WERI-Rb-1 (cell line): ENCODE results near the gene FAM120C.

Experiments used
- DNase-seq: peaks from one replicate; pipeline ENCODE4 v3.0.0-alpha.2; 2020
- H3K27ac ChIP-seq: fragments of 250-450 bp; sonication (Bioruptor Pico); 2 replicates; pipeline ENCODE4 v1.5.1; 2020; ENCODE audit warnings: mild to moderate bottlenecking, moderate library complexity
- H3K27me3 ChIP-seq: fragments of 250-450 bp; sonication (Bioruptor Pico); 2 replicates; pipeline ENCODE4 v1.5.1; 2021; ENCODE audit warnings: mild to moderate bottlenecking, low read depth, moderate library complexity; ENCODE audit not compliant: insufficient read depth, severe bottlenecking
- H3K36me3 ChIP-seq: fragments of 250-450 bp; sonication (Bioruptor Pico); 2 replicates; pipeline ENCODE4 v1.5.1; 2020; ENCODE audit warnings: mild to moderate bottlenecking, moderate library complexity
- H3K4me3 ChIP-seq: 2 replicates; pipeline ENCODE4 v1.5.1; 2011; ENCODE audit warnings: low read depth, mild to moderate bottlenecking, control low read depth, low read length
- H3K9me3 ChIP-seq: fragments of 250-450 bp; sonication (Bioruptor Pico); 2 replicates; pipeline ENCODE4 v1.5.1; 2021; ENCODE audit warnings: mild to moderate bottlenecking, moderate library complexity; ENCODE audit not compliant: severe bottlenecking
- TF ChIP-seq, protein P1 (sequence below): IDR thresholded peaks from 2 replicates; pipeline ENCODE4 v1.5.1; 2011; ENCODE audit warnings: low read depth, mild to moderate bottlenecking, control low read depth, inconsistent platforms, low read length

The FAM120C gene, protein sequence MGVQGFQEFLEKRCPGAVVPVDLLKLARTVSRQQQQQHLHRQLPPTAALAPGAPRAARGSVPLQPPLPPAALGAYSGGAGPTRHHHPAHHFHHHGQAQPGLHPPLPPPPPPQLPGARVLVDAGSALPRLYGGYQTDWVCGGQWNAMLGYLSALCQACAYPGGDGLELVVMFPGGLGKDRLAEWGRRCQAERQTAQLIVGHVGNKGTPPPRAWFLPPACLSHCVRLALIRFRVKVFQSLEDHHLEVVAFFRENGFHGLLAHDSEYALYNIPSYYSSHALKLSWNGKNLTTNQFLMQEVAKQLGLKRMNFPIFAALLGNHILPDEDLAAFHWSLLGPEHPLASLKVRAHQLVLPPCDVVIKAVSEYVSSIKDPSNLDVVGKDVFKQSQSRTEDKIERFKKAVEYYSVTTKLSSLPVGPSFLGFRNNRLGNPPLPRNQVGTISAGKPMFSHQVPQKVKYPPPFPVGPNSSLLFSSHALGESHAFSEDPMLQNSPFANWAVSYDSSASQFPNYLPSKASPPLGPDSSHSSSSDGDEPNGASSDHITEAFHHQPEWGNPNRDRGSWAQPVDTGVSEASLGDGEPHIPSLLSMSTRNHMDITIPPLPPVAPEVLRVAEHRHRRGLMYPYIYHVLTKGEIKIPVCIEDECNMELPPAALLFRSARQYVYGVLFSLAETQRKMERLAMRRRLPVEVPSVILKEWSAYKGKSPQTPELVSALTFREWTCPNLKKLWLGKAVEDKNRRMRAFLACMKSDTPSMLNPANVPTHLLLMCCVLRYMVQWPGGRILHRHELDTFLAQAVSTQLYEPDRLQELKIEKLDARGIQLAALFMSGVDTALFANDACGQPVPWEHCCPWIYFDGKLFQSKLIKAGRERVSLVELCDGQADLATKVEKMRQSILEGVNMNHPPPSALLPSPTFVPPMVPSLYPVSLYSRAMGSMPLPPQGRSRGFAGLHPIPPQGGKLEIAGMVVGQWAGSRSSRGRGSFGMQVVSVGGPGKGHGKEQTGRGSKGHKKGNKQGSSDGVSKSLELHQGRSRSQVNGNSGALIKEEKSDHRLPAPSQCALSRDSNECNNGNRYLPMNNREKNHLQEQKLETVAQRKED

DNA sequence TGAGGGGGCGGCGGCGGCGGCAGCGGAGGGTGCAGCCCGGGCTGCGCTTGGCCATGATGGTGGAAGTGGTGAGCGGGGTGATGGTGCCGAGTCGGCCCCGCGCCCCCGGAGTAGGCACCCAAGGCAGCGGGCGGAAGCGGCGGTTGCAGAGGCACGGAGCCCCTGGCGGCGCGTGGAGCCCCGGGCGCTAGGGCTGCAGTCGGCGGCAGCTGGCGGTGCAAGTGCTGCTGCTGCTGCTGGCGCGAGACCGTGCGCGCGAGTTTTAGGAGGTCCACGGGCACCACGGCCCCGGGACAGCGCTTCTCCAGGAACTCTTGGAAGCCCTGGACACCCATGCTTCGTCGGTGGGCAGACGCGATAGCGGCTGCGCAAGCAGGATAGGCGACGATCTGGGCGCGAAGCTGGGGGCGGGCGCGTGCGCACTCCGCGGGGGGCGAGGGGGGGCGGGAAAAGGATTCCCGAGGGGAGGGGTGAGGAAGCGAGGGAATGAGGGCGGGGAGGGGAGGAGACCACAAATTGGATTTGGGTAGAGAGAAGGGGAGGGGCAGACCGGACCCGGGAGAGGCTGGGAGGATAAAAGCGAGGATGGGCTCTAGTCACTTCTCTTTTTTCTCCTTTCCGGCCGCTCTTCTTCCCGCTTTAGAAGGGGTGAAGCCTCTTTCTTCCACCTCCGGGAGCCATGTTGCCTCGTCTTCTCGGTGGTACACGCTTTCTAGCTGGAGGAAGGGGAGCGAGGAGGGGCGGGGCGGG is at the start of gene FAM120C:
Gene FAM120C, minus strand, starts transcription at position 391 of the 750 bp plus-strand sequence. Its CDS starts 56 bp downstream, at position 335.
- H3K36me3 ChIP-seq, result peaks cover 4% of the 10 kb centered on the region; the same call in 1 of the 2 replicates
- no peaks in the 10 kb centered on the region for H3K9me3 ChIP-seq
- H3K4me3 ChIP-seq, result peak within 1 kb of the TSS; percentile 62
- no peaks in the 10 kb centered on the region for H3K27me3 ChIP-seq
- peak within 1 kb of the TSS; percentile 85 for H3K27ac ChIP-seq
- TF ChIP-seq, protein P1, sequence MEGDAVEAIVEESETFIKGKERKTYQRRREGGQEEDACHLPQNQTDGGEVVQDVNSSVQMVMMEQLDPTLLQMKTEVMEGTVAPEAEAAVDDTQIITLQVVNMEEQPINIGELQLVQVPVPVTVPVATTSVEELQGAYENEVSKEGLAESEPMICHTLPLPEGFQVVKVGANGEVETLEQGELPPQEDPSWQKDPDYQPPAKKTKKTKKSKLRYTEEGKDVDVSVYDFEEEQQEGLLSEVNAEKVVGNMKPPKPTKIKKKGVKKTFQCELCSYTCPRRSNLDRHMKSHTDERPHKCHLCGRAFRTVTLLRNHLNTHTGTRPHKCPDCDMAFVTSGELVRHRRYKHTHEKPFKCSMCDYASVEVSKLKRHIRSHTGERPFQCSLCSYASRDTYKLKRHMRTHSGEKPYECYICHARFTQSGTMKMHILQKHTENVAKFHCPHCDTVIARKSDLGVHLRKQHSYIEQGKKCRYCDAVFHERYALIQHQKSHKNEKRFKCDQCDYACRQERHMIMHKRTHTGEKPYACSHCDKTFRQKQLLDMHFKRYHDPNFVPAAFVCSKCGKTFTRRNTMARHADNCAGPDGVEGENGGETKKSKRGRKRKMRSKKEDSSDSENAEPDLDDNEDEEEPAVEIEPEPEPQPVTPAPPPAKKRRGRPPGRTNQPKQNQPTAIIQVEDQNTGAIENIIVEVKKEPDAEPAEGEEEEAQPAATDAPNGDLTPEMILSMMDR, result no peak
- peak; percentile 71 for DNase-seq

DNA sequence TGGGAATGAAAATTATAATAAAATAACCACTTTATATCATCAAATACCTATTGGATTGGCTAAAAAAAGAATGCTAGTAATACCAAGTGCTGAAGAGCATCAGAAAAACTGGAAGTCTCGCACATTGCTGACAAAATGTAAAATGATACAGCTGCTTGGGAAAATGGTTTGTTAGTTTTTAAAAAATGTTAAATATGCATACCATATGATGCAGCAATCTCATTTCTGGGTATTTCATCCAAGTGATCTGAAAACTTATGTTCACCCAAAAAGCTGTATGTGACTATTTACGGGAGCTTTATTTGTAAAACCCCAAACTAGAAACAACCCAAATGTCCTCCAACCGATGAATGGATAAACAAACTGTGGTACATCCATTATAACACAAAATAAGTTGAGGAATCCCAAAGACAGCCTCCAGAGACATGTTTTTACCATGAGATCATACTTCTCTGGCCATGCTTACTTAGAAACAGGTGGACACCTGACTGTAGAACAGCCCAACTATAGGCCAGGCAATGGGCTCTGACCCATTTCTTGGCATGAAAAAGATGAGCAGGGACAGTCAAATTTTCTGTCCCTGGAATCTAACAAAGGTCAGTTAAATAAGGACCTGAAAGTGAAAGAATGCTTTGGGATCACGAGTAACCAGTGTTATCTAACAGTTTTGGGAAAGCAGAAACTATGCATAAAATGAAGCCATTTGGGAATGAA is 47.5 kb upstream of the FAM120C start:
- H3K4me3 ChIP-seq, result no peak overlapping the region

GRCh38 chrX:54223581-54223980 is 40.5 kb upstream of the FAM120C start:
- no peak overlapping the region for H3K27ac ChIP-seq
- DNase-seq, result peak; percentile 34
- H3K9me3 ChIP-seq, result no peaks in the 10 kb centered on the region
- no peaks in the 10 kb centered on the region for H3K36me3 ChIP-seq
- no peaks in the 10 kb centered on the region for H3K27me3 ChIP-seq
- H3K4me3 ChIP-seq, result no peak overlapping the region
- TF ChIP-seq, protein P1, result no peak

More for the DNA sequence above, 47.5 kb upstream of the FAM120C start:
- H3K27me3 ChIP-seq, result no peaks in the 10 kb centered on the region
- no peaks in the 10 kb centered on the region for H3K36me3 ChIP-seq
- DNase-seq, result no peak
- H3K9me3 ChIP-seq, result no peaks in the 10 kb centered on the region
- no peak overlapping the region for H3K27ac ChIP-seq
- TF ChIP-seq, protein P1, result no peak

DNA sequence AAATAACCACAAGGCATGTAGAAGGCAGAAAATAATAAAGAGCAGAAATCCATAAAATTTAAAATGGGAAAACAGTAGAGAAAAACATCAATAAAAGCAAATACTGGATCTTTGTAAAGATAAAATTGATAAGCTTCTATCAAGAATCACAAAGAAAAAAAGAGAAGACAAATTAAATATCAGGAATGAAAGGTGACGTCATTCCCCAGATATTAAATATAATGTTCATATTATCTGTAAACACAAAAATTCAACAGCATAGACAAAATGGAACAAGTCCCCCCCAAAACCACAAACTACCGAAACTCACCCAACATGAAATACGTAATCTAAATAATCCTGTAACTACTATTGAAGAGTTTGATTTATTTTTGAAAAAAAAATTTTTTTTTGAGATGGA is 30.5 kb upstream of the FAM120C start:
- no peak overlapping the region for H3K27ac ChIP-seq
- TF ChIP-seq, protein P1, result no peak
- no peaks in the 10 kb centered on the region for H3K36me3 ChIP-seq
- no peaks in the 10 kb centered on the region for H3K27me3 ChIP-seq
- no peak for DNase-seq
- H3K4me3 ChIP-seq, result no peak overlapping the region
- H3K9me3 ChIP-seq, result peaks cover 3% of the 10 kb centered on the region

DNA sequence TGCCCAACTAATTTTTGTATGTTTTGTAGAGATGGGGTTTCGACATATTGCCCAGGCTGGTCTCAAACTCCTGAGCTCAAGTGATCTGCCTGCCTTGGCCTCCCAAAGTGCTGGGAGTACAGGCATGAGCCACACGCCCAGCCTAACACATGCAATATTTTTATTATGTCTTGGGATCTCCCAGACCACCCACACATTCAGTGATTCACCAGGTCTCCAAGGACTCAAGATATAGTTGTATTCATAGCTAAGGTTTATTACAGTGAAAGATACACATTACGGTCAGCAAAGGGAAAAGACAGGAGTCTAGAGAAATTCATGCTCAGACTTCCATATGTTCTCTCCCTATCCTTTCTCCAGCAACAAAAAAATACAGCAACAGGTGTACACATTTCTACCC is 25.5 kb upstream of the FAM120C start:
- H3K27ac ChIP-seq, result no peak overlapping the region
- H3K36me3 ChIP-seq, result no peaks in the 10 kb centered on the region
- H3K4me3 ChIP-seq, result no peak overlapping the region
- TF ChIP-seq, protein P1, result no peak
- H3K9me3 ChIP-seq, result no peaks in the 10 kb centered on the region
- DNase-seq, result no peak
- H3K27me3 ChIP-seq, result no peaks in the 10 kb centered on the region
